Measurements from ENCODE around the gene NRTN.
"Not testable (repeated sequence)": the region's sequence is repeated elsewhere in the genome, so short reads cannot be mapped to it uniquely, and the experiment has no call there.

Gene NRTN

GRCh38 chr19:5864013-5864720, 59.3 kb downstream of the NRTN start:
- no peak for DNase-seq (ENCODE audit: low read depth)
- TF ChIP-seq CTCF (IDR thresholded peaks at IDR 0.05; ENCODE audit: insufficient read depth, low read depth, low read length, missing control alignments), result no peak
- H3K4me3 ChIP-seq (ENCODE audit: low read length), result no peak overlapping the region

- no peak overlapping the region for H3K4me3 ChIP-seq (ENCODE audit: low read length)
- DNase-seq (ENCODE audit: low read depth), result no peak
- peak; percentile 33 for TF ChIP-seq CTCF (IDR thresholded peaks at IDR 0.05; ENCODE audit: insufficient read depth, low read depth, low read length, missing control alignments)
Measured at GRCh38 chr19:5864725-5865486, 60.0 kb downstream of the NRTN start.

GRCh38 chr19:5865772-5866171, 60.9 kb downstream of the NRTN start:
- DNase-seq (ENCODE audit: low read depth), result no peak
- TF ChIP-seq CTCF (IDR thresholded peaks at IDR 0.05; ENCODE audit: insufficient read depth, low read depth, low read length, missing control alignments), result no peak
- no peak overlapping the region for H3K4me3 ChIP-seq (ENCODE audit: low read length)

- no peak for TF ChIP-seq CTCF (IDR thresholded peaks at IDR 0.05; ENCODE audit: insufficient read depth, low read depth, low read length, missing control alignments)
- DNase-seq (ENCODE audit: low read depth), result no peak
- no peak overlapping the region for H3K4me3 ChIP-seq (ENCODE audit: low read length)
Measured at GRCh38 chr19:5867201-5868136, 62.6 kb downstream of the NRTN start.

GRCh38 chr19:5870986-5871394, 66.1 kb downstream of the NRTN start:
- TF ChIP-seq CTCF (IDR thresholded peaks at IDR 0.05; ENCODE audit: insufficient read depth, low read depth, low read length, missing control alignments), result no peak
- DNase-seq (ENCODE audit: low read depth), result no peak
- H3K4me3 ChIP-seq (ENCODE audit: low read length), result no peak overlapping the region

- no peak overlapping the region for H3K4me3 ChIP-seq (ENCODE audit: low read length)
- TF ChIP-seq CTCF (IDR thresholded peaks at IDR 0.05; ENCODE audit: insufficient read depth, low read depth, low read length, missing control alignments), result no peak
- DNase-seq (ENCODE audit: low read depth), result no peak
Measured at GRCh38 chr19:5873617-5874199, 68.8 kb downstream of the NRTN start.

- peak; percentile 67 for DNase-seq (ENCODE audit: low read depth)
- not testable (repeated sequence) for H3K4me3 ChIP-seq (ENCODE audit: low read length)
Measured at GRCh38 chr19:5874496-5874895, 69.6 kb downstream of the NRTN start.
